ENCODE results near the gene BACH2.
"Not testable (repeated sequence)": the region's sequence is repeated elsewhere in the genome, so short reads cannot be mapped to it uniquely, and the experiment has no call there.

The BACH2 gene

DNA sequence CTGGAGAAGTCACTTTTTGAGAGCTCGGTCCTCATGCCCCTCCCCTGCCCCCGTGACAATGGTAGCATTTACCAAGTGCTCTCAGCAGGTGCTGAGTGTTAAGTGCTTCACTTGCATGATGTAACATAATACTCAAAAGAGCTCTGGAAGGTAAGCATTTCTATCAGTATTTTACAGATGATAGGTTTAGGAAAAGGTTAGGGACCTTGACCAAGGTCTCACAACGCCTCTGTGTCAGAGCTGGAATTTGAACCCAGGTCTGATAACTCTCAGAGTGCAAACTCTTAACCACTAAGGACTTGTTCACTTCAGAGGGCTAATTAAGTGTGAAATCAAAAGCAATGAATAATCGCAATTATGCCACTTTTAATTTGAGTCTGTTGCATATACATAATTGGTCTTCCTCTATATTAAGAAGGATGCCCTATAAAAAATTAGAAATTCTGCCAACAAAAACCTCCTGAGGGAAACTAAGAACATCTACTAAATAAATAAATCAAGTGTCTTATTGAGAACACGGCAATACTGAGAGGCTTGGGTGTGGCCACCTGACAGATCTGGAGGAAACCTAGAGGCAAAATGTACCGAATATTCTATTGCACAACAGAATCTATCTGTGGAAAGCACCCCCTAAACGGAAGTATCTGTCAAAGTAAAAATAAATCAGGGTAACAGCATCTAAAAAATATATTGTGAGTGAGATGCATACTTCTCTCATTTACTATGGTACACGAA is 109.8 kb downstream of the BACH2 start:
- no peak for DNase-seq (ENCODE audit: low read depth in 1 of 2, low spot score in 1 of 2)

DNA sequence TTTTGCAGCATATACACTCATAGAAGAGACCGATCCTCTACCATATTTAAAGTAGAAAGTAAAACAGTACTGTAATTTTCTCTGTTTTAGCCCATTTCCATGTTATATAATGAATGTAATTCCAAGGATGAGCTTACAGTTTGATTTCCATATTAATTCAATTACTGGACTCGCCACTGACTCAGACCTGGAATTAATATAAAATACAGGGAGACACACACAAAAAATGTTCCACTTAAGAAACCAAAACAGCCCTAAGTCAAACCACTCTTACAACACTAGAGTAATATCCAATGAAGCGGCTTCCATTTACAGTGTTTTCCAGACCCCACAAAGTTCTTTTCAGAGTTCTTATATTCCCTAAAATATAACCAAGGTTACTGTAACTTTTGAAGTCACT is 110.6 kb downstream of the BACH2 start:
- DNase-seq (ENCODE audit: low read depth in 1 of 2, low spot score in 1 of 2): no peak

GRCh38 chr6:90184334-90185298 is 112.0 kb downstream of the BACH2 start:
- no peak for DNase-seq (ENCODE audit: low read depth in 1 of 2, low spot score in 1 of 2)

GRCh38 chr6:90183587-90184333 is 112.9 kb downstream of the BACH2 start:
- no peak for DNase-seq (ENCODE audit: low read depth in 1 of 2, low spot score in 1 of 2)

GRCh38 chr6:90180526-90180925 is 116.1 kb downstream of the BACH2 start:
- DNase-seq (ENCODE audit: low read depth in 1 of 2, low spot score in 1 of 2): no peak

- no peak for DNase-seq (ENCODE audit: low read depth in 1 of 2, low spot score in 1 of 2)
Observed at GRCh38 chr6:90179190-90180169, 117.2 kb downstream of the BACH2 start.

DNA sequence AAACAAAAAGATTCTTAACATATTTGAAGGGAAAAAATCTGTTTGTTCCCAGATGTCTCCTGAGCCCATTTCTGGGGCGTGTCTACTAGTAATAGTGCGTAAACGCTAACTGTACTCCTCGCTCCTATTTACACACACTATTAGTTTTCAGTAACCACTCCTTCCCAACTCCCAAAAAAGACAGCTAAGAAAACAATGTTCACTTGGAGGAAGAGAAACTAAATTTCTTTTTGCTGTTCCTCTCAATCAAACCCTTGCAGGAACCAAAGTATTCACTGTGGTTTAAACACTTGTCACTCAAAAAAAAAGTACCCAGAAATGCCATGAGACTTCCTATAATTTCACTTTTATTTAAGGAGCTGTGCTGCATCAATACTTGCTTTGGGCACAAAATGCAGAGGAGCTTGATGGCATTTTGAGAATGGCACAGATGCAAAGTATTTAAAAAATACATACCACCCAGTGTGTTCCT is 118.2 kb downstream of the BACH2 start:
- no peak for DNase-seq (ENCODE audit: low read depth in 1 of 2, low spot score in 1 of 2)

DNA sequence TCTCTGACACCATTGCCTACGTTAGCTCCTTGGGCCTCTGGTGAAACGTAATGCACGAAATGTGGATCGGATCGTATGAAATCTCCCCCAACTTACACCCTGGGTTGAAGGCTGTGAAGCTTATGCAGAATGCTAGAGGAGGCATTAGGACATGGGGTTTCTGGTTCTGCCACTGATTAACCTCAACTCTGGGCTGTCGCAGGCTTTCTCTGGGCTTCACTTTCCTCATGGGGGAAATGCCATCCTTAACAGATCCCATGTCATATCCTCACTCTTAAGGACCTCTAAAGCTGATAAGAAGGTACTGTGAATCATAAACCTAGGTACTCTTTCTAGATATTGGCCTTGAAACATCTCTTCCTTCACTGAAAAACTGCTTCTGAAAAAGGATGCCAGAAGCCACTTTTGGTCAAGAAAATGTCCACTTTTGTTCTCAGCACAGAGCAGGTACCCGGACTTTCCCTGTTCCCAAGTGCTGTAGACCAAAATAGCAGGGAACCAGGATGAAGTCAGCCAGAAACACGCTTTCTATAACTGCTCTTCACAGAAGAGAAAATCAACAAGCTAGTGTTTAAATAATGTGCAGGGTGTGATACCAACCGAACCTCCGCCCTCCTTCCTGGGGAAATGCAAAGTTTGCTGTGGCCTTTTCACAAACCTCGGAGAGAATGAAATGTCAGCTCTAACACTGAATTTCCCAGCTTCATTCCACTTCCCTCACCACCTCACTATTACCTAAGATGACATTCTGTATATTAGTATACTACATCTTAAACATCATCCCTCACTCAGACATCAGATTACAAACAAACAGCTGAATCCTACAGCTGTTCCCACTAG is 118.9 kb downstream of the BACH2 start:
- DNase-seq (ENCODE audit: low read depth in 1 of 2, low spot score in 1 of 2): no peak

- DNase-seq (ENCODE audit: low read depth in 1 of 2, low spot score in 1 of 2): peak in 1 of 2 donors; percentile 25
Observed at GRCh38 chr6:90175627-90176538, 120.8 kb downstream of the BACH2 start.

GRCh38 chr6:90173262-90173925 is 123.2 kb downstream of the BACH2 start:
- DNase-seq (ENCODE audit: low read depth in 1 of 2, low spot score in 1 of 2): no peak

- no peak for DNase-seq (ENCODE audit: low read depth in 1 of 2, low spot score in 1 of 2)
Observed at GRCh38 chr6:90170601-90171000, 126.0 kb downstream of the BACH2 start.

- no peak for DNase-seq (ENCODE audit: low read depth in 1 of 2, low spot score in 1 of 2)
Observed at GRCh38 chr6:90169374-90169773, 127.3 kb downstream of the BACH2 start.

DNA sequence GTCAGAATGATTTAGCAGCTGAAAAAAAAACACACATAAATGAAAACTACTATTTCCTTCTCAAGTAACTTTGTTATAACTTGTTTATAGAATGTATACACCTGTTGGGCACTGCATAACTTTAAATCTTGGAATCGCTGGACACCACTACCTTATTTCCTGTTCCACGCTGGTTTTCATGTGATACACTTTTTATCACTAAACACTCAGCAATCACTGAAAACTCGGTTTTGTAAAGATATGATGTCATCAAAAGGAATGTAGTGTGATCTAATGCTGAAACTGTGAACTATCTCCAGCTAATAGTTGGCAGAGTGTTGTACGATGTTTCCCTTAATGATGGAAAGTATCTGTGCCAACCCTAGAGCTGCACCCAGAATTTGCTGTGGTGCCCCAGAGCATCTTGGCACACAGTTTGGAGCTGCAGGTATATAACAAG is 127.9 kb downstream of the BACH2 start:
- DNase-seq (ENCODE audit: low read depth in 1 of 2, low spot score in 1 of 2): no peak

DNA sequence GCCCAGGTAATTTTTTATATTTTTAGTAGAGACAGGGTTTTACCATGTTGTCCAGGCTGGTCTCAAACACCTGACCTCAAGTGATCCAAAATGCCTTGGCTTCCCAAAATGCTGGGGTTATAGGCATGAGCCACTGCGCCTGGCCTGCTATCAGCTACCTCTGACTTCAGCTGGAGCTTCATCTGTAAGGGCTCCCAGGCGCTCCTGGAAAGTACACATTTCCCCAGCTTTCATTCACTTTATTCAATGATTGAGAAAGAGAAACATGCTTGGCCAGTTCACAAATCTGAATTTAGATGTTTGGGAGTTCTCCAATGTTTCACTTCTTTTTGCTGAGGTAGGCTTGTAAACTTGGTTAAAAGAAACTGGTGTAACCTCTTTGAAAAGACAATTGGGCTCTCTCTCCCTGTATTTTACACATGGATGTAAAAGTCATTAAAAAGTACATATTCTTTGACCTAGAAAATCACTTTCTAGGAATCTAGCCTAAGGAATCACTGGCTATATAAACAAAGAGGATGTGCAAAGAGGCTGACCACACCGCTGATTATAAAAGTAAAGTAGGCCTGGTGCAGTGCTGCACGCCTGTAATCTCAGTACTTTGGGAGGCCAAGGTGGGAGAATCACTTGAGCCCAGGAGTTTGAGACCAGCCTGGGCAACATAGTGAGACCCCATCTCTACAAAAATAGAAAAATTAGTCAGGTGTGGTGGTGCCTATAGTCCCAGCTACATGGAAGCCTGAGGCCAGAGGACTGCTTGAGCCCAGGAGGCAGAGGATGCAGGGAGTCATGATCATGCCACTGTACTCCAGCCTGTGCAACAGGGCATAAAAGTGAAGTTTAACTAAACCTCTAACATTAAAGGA is 128.9 kb downstream of the BACH2 start:
- no peak for DNase-seq (ENCODE audit: low read depth in 1 of 2, low spot score in 1 of 2)

- not testable (repeated sequence) for DNase-seq (ENCODE audit: low read depth in 1 of 2, low spot score in 1 of 2)
Observed at GRCh38 chr6:90166155-90166924, 130.3 kb downstream of the BACH2 start.

Measured in stimulated activated CD4-positive, alpha-beta T cell treated with anti-CD3 and anti-CD28 coated beads, Interleukin-15, amount 100 ng/mL, for 1 hour (primary cell).